ENCODE measurements around the gene PCDHGB3. TPM values are rescaled to one million over a fixed set of nuclear protein-coding genes. Genes with fewer than 3 reads are reported as not detected.
A peak's percentile ranks its signal among the peaks of the same experiment; 100 is the strongest.
"Not testable (repeated sequence)": the region's sequence is repeated elsewhere in the genome, so short reads cannot be mapped to it uniquely, and the experiment has no call there.

The PCDHGB3 gene
- polyA plus RNA-seq, 1 experiment: 3.6 TPM

GRCh38 chr5:141397756-141398551, 27.9 kb downstream of the PCDHGB3 start, which contains the start of gene PCDHGB5:
TSS of gene PCDHGB5 (plus strand) at chr5:141397947. CDS start at chr5:141398128, 181 bp downstream.
- TF ChIP-seq CTCF (IDR thresholded peaks at IDR 0.05; ENCODE audit: low read depth, low read length): peak; percentile 50
- H3K9me3 ChIP-seq (ENCODE audit: control insufficient read depth, insufficient read depth, low read length): peaks cover 61% of the 10 kb centered on the region
- CTCF ChIA-PET: interaction anchor here (1.0 to 4.3 kb wide), 9 partner anchors 20 to 168 kb away, joined by 3 to 40 read pairs (median 4); partner anchors contain the start of genes PCDHGA1, PCDHGA12, PCDHGA2 and PCDHGB3
- H3K4me3 ChIP-seq (ENCODE audit: low read depth, low read length): peak within 1 kb of the TSS; percentile 41
- H3K27me3 ChIP-seq (ENCODE audit: control insufficient read depth, insufficient read depth, low read length); POLR2A ChIA-PET; DNase-seq (ENCODE audit: low read depth, low spot score); H3K27ac ChIP-seq (ENCODE audit: low read depth, low read length): not testable (repeated sequence)

GRCh38 chr5:141398608-141399007, 28.6 kb downstream of the PCDHGB3 start:
- ChIA-PET POLR2A (no interaction called here), CTCF (interaction anchor here (1.7 to 4.3 kb wide), 2 partner anchors 31 to 165 kb away, joined by 3 to 40 read pairs; partner anchors contain the start of gene PCDHGA12)
- TF ChIP-seq CTCF (IDR thresholded peaks at IDR 0.05; ENCODE audit: low read depth, low read length): no peak
- Histone ChIP-seq H3K27ac (ENCODE audit: low read depth, low read length) (no peak overlapping the region), H3K27me3 (ENCODE audit: control insufficient read depth, insufficient read depth, low read length) (no peaks in the 10 kb centered on the region), H3K4me3 (ENCODE audit: low read depth, low read length) (no peak overlapping the region), H3K9me3 (ENCODE audit: control insufficient read depth, insufficient read depth, low read length) (peaks cover 61% of the 10 kb centered on the region)
- no peak for DNase-seq (ENCODE audit: low read depth, low spot score)

GRCh38 chr5:141399555-141400258, 29.7 kb downstream of the PCDHGB3 start:
- Histone ChIP-seq H3K9me3 (ENCODE audit: control insufficient read depth, insufficient read depth, low read length) (peaks cover 61% of the 10 kb centered on the region), H3K27me3 (ENCODE audit: control insufficient read depth, insufficient read depth, low read length) (no peaks in the 10 kb centered on the region), H3K4me3 (ENCODE audit: low read depth, low read length) (no peak overlapping the region), H3K27ac (ENCODE audit: low read depth, low read length) (no peak overlapping the region)
- no peak for TF ChIP-seq CTCF (IDR thresholded peaks at IDR 0.05; ENCODE audit: low read depth, low read length)
- ChIA-PET POLR2A (no interaction called here), CTCF (interaction anchor here (2.2 kb wide), 1 partner anchor 158 kb away, joined by 18 read pairs; no protein-coding TSS in a partner anchor)
- no peak for DNase-seq (ENCODE audit: low read depth, low spot score)

DNA sequence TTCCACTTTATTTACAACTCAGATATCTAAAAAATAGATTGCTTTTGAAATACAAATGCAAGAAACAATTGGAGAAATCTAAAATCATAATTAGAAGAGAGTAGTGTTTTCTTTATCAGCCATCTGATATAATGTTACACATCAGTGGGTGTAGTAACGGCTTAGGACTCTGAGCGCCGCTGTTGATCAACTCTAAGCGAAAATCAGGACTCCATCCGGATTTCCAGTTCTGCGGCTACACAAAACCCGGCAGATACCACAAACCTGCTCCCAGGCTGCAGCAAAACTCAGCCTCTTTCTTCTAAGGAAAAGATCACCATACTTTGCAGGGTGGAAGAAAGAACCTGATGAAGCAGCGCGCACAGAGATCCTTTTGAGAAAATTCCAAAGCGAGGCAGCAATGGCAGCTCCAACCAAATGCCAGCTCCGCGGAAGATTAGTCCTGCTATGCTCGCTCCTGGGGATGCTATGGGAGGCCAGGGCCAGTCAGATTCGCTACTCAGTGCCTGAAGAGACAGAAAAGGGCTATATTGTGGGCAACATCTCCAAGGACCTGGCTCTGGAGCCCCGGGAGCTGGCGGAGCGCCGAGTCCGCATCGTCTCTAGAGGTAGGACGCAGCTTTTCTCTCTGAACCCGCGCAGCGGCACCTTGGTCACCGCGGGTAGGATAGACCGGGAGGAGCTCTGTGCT, 32.7 kb downstream of the PCDHGB3 start, which contains the start of gene PCDHGA9:
Gene PCDHGA9 (plus strand): TSS at position 226 of the 691 bp plus-strand sequence. CDS start 175 bp downstream, at position 401.
- peak within 1 kb of the TSS; percentile 45 for H3K4me3 ChIP-seq (ENCODE audit: low read depth, low read length)
- H3K27me3 ChIP-seq (ENCODE audit: control insufficient read depth, insufficient read depth, low read length): no peaks in the 10 kb centered on the region
- POLR2A ChIA-PET: interaction anchor here (1.1 kb wide), 1 partner anchor 161 kb away, joined by 4 read pairs; no protein-coding TSS in a partner anchor
- peak; percentile 53 for TF ChIP-seq CTCF (IDR thresholded peaks at IDR 0.05; ENCODE audit: low read depth, low read length)
- CTCF ChIA-PET: interaction anchor here (0.9 to 2.0 kb wide), 6 partner anchors 10 to 165 kb away, joined by 3 to 18 read pairs (median 7); partner anchors contain the start of genes PCDHGA10 and PCDHGB7
- peaks cover 64% of the 10 kb centered on the region for H3K9me3 ChIP-seq (ENCODE audit: control insufficient read depth, insufficient read depth, low read length)
- H3K27ac ChIP-seq (ENCODE audit: low read depth, low read length): peak within 1 kb of the TSS; percentile 47
- no peak for DNase-seq (ENCODE audit: low read depth, low spot score)
